ENCODE results near the gene NAB1.

- TF ChIP-seq POLR2A (IDR thresholded peaks at IDR 0.05; ENCODE audit: low read depth, low read length) (no peak), EZH2 (IDR thresholded peaks at IDR 0.05; ENCODE audit: borderline replicate concordance, low read depth, low read length, severe bottlenecking) (no peak), POLR2AphosphoS5 (IDR thresholded peaks at IDR 0.05; ENCODE audit: insufficient read depth, low read depth, low read length) (no peak)
These were observed 4.3 kb downstream of the NAB1 start for GRCh38 chr2:190653231-190653630.

All from endothelial cell of umbilical vein (primary cell).